HG02759 (cell line): ENCODE measurements around the gene ZBTB1.
"Not testable (repeated sequence)": the region's sequence is repeated elsewhere in the genome, so short reads cannot be mapped to it uniquely, and the experiment has no call there.

Experiments used
- ATAC-seq: cut with Tn5 transposase; IDR thresholded peaks from one replicate; pipeline ENCODE4 v1.9.1; 2021; ENCODE audit warnings: mild to moderate bottlenecking, moderate library complexity; ENCODE audit not compliant: unreplicated experiment

Gene ZBTB1

GRCh38 chr14:64495252-64495651 lies 9.3 kb upstream of the ZBTB1 start:
- ATAC-seq = no peak

- ATAC-seq = no peak
Observed at GRCh38 chr14:64496764-64497163, 7.8 kb upstream of the ZBTB1 start.

GRCh38 chr14:64500088-64500487 lies 4.5 kb upstream of the ZBTB1 start:
- no peak for ATAC-seq

GRCh38 chr14:64501411-64502171 lies 3.0 kb upstream of the ZBTB1 start:
- ATAC-seq = no peak

- ATAC-seq = no peak
Observed at GRCh38 chr14:64502456-64502855, 2.1 kb upstream of the ZBTB1 start.

- no peak for ATAC-seq
Observed at GRCh38 chr14:64502887-64503433, 1.6 kb upstream of the ZBTB1 start.

- peak; percentile 67 for ATAC-seq
Observed at GRCh38 chr14:64503434-64504309, 898 bp upstream of the ZBTB1 start, which contains the start of gene ZBTB25. ZBTB25 (minus strand) TSS chr14:64503838; CDS start chr14:64490533, 13,305 bp downstream.

- peak; percentile 34 for ATAC-seq
Observed at GRCh38 chr14:64504897-64505794, 576 bp downstream of the ZBTB1 start.

GRCh38 chr14:64506721-64507120 lies 2.2 kb downstream of the ZBTB1 start:
- ATAC-seq = no peak

GRCh38 chr14:64507376-64508156 lies 3.0 kb downstream of the ZBTB1 start:
- no peak for ATAC-seq

GRCh38 chr14:64508215-64508776 lies 3.7 kb downstream of the ZBTB1 start:
- ATAC-seq = no peak

GRCh38 chr14:64509036-64509435 lies 4.5 kb downstream of the ZBTB1 start:
- ATAC-seq = no peak

- peak; percentile 39 for ATAC-seq
Observed at GRCh38 chr14:64510825-64511671, 6.5 kb downstream of the ZBTB1 start.

GRCh38 chr14:64513271-64513670 lies 8.7 kb downstream of the ZBTB1 start:
- no peak for ATAC-seq

GRCh38 chr14:64515053-64515452 lies 10.5 kb downstream of the ZBTB1 start:
- ATAC-seq = no peak

- no peak for ATAC-seq
Observed at GRCh38 chr14:64516969-64517368, 12.4 kb downstream of the ZBTB1 start.

- not testable (repeated sequence) for ATAC-seq
Observed at GRCh38 chr14:64517667-64518066, 13.1 kb downstream of the ZBTB1 start.

- ATAC-seq = no peak
Observed at GRCh38 chr14:64518229-64518628, 13.7 kb downstream of the ZBTB1 start.

GRCh38 chr14:64520699-64521098 lies 16.1 kb downstream of the ZBTB1 start:
- no peak for ATAC-seq
